Muscle of leg (tissue), 11 donors: ENCODE data around the gene IL13. TPM values are rescaled to one million over a fixed set of nuclear protein-coding genes. Genes with fewer than 3 reads are reported as not detected.

Experiments used
- DNase-seq: peaks from one replicate; pipeline ENCODE4 v3.0.0; 2013
- H3K27ac ChIP-seq: one replicate; pipeline ENCODE4 v1.5.1; 2013; ENCODE audit warnings: mild to moderate bottlenecking, low read length, control low read depth
- H3K27me3 ChIP-seq: one replicate; pipeline ENCODE4 v1.6.1; 2013; ENCODE audit warnings: low read length; ENCODE audit not compliant: control insufficient read depth, insufficient read depth
- H3K36me3 ChIP-seq: one replicate; pipeline ENCODE4 v1.6.1; 2013; ENCODE audit warnings: low read length; ENCODE audit not compliant: control insufficient read depth, insufficient read depth
- H3K4me1 ChIP-seq: one replicate; pipeline ENCODE4 v1.6.1; 2013; ENCODE audit warnings: low read length; ENCODE audit not compliant: control insufficient read depth, insufficient read depth
- H3K4me3 ChIP-seq: one replicate; pipeline ENCODE4 v1.5.1; 2013; ENCODE audit warnings: low read length, control low read depth
- H3K9me3 ChIP-seq: replicated peaks from 2 replicates; pipeline ENCODE4 v1.6.1; 2013; ENCODE audit warnings: low read depth, low read length; ENCODE audit not compliant: control insufficient read depth
- WGBS: methylation state at CpG from one replicate; pipeline ENCODE4 v1.1.5; 2013; ENCODE audit warnings: missing lambda C conversion rate; ENCODE audit not compliant: insufficient coverage; 5-methylcytosine and 5-hydroxymethylcytosine counted together
- polyA plus RNA-seq, 8 donors: library from polyadenylated mRNA; unstranded; fragments of 120-200 nt; gene quantifications; one replicate each; pipeline versions ENCODE4 v1.2.1 to v1.2.3, GENCODE V29; 2013; ENCODE audit warnings: inconsistent platforms in 1 of 8, low replicate concordance in 1 of 8; ENCODE audit not compliant: insufficient read length in 8 of 8, insufficient read depth in 1 of 8
- total RNA-seq: library from RNA; stranded (reverse); fragments of 120-200 nt; gene quantifications from one replicate; pipeline ENCODE4 v1.2.4, GENCODE V29; 2013

The IL13 gene
- total and polyA plus RNA-seq, 9 donors = 0.17 TPM; not detected in 8

- H3K27ac ChIP-seq = no peak overlapping the region
- 100% methylated on average over 3 of the region's 4 CpGs for WGBS
- no peaks in the 10 kb centered on the region for H3K9me3 ChIP-seq
- H3K4me1 ChIP-seq = no peaks in the 10 kb centered on the region
- H3K27me3 ChIP-seq = no peaks in the 10 kb centered on the region
- peaks cover 37% of the 10 kb centered on the region for H3K36me3 ChIP-seq
- DNase-seq = no peak
- H3K4me3 ChIP-seq = no peak overlapping the region
Measured at GRCh38 chr5:132637241-132637640, 20.7 kb upstream of the IL13 start.

- DNase-seq = no peak
- WGBS = no CpG with 5 or more reads among the region's 2 CpGs
Measured at GRCh38 chr5:132639706-132640130, 18.3 kb upstream of the IL13 start.

GRCh38 chr5:132640613-132641012 is 17.4 kb upstream of the IL13 start:
- Histone ChIP-seq H3K4me1 (no peaks in the 10 kb centered on the region), H3K36me3 (peaks cover 46% of the 10 kb centered on the region), H3K4me3 (no peak overlapping the region), H3K27ac (no peak overlapping the region), H3K27me3 (no peaks in the 10 kb centered on the region), H3K9me3 (no peaks in the 10 kb centered on the region)
- WGBS = 82% methylated on average over 2 of the region's 4 CpGs
- DNase-seq = no peak

More at GRCh38 chr5:132639706-132640130, 18.3 kb upstream of the IL13 start:
- Histone ChIP-seq H3K36me3 (peaks cover 46% of the 10 kb centered on the region), H3K9me3 (no peaks in the 10 kb centered on the region), H3K27ac (no peak overlapping the region), H3K4me3 (no peak overlapping the region), H3K4me1 (no peaks in the 10 kb centered on the region), H3K27me3 (no peaks in the 10 kb centered on the region)

- Histone ChIP-seq H3K4me1 (no peaks in the 10 kb centered on the region), H3K36me3 (peaks cover 46% of the 10 kb centered on the region), H3K9me3 (no peaks in the 10 kb centered on the region), H3K27ac (no peak overlapping the region), H3K27me3 (no peaks in the 10 kb centered on the region), H3K4me3 (no peak overlapping the region)
- no peak for DNase-seq
- WGBS = no CpG with 5 or more reads among the region's 3 CpGs
Measured at GRCh38 chr5:132641241-132641723, 16.7 kb upstream of the IL13 start.

DNA sequence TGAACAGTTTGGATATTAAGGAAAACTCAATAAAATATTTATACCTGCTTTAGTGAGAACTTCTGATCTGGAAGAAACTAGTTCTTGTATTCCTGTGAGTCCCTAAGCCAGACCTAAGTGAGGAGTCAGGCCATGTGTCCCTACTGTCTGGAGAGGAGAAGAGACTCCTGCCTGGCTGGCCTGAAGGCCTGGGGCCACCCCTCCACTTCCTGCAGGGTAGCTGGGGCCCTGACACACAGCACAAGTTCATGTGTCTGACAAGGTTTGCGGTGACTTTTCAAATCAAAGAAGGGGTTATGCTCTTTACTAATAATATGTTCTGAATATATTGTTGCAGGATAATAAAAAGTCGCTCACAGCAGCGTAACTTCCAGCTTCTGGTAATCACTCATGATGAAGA is 16.1 kb upstream of the IL13 start:
- H3K4me1 ChIP-seq = no peaks in the 10 kb centered on the region
- no peak overlapping the region for H3K27ac ChIP-seq
- no peaks in the 10 kb centered on the region for H3K9me3 ChIP-seq
- H3K36me3 ChIP-seq = peaks cover 46% of the 10 kb centered on the region
- H3K27me3 ChIP-seq = no peaks in the 10 kb centered on the region
- 92% methylated on average over 2 of the region's 3 CpGs for WGBS
- no peak overlapping the region for H3K4me3 ChIP-seq
- DNase-seq = no peak

DNA sequence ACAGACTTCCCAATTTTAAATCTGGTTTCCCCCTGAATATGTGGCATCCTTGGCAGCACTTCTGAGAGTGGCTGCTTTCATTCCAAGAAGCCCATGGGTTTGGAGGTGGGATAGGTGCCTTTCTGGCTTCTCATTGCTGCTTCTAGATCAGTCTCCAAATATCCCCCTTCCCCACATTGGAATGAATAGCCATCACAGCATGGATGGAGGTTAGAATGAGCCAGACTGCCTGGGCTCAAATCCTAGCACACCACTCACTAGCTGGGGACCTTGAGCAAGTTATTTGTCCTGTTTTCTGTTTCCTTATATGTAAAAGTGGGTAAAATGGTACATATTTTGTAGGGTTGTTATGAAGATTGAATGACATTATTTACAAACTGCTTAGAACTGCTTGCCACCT is 13.8 kb upstream of the IL13 start:
- H3K27me3 ChIP-seq = no peaks in the 10 kb centered on the region
- no peaks in the 10 kb centered on the region for H3K4me1 ChIP-seq
- H3K27ac ChIP-seq = no peak overlapping the region
- peaks cover 34% of the 10 kb centered on the region for H3K36me3 ChIP-seq
- H3K9me3 ChIP-seq = peaks cover 13% of the 10 kb centered on the region
- DNase-seq = no peak
- no peak overlapping the region for H3K4me3 ChIP-seq

GRCh38 chr5:132646583-132647266 is 11.2 kb upstream of the IL13 start:
- Histone ChIP-seq H3K9me3 (peaks cover 13% of the 10 kb centered on the region), H3K4me1 (no peaks in the 10 kb centered on the region), H3K4me3 (no peak overlapping the region), H3K27me3 (no peaks in the 10 kb centered on the region), H3K36me3 (peaks cover 13% of the 10 kb centered on the region), H3K27ac (no peak overlapping the region)
- 100% methylated on average over 2 of the region's 11 CpGs for WGBS
- no peak for DNase-seq

GRCh38 chr5:132647473-132647872 is 10.5 kb upstream of the IL13 start:
- Histone ChIP-seq H3K27me3 (no peaks in the 10 kb centered on the region), H3K4me1 (no peaks in the 10 kb centered on the region), H3K9me3 (peaks cover 13% of the 10 kb centered on the region), H3K27ac (no peak overlapping the region), H3K4me3 (no peak overlapping the region), H3K36me3 (peaks cover 7% of the 10 kb centered on the region)
- no peak for DNase-seq
- WGBS = 86% methylated on average over 2 of the region's 2 CpGs

DNA sequence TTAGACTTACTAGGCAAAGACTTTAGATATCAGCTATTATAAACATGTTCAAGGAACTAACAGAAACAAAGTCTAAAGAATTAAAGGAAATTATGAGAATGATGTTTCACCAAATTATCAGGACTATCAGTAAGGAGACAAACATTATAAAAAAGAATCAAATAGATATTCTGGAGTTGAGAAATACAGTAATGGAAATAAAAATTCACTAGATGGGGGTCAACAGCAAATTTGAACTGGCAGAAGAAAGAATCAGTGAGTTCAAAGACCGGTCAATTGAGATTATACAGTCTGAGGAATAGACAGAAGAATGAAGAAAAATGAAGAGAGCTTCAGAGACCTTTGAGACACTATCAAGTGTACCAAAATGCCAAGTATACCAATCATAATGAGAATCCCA is 9.6 kb upstream of the IL13 start:
- H3K27me3 ChIP-seq = no peaks in the 10 kb centered on the region
- WGBS = no CpG with 5 or more reads among the region's 1 CpG
- H3K4me1 ChIP-seq = no peaks in the 10 kb centered on the region
- H3K9me3 ChIP-seq = peaks cover 13% of the 10 kb centered on the region
- DNase-seq = no peak
- H3K27ac ChIP-seq = no peak overlapping the region
- H3K4me3 ChIP-seq = no peak overlapping the region
- peaks cover under 1% of the 10 kb centered on the region for H3K36me3 ChIP-seq

DNA sequence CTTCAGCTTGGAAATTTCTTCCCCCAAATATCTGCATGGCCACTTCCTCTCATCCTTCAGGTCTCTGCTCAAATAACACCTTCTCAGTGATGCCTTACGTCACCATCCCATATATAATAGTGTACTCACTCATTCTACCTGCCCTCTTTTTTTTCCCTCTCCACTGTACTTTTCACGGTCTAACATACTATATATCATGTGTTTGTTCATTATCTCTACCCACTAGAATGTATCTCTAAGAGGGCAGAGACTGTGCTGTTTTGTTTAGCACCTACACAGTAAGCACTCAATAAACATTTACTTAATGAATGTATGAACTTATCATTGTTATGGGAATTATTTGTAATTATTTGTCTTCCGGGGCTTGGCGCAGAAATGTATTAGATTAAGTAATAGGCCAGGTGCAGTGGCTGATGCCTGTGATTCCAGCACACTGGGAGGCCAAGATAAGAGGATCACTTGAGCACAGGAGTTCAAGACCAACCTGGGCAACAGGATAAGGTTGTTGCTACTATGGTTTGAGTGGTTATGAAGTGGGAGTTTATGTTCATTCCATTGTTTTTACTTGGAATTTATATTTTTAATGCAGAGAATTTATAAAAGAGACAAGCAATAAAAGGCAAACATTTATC is 6.0 kb upstream of the IL13 start:
- H3K4me3 ChIP-seq = no peak overlapping the region
- peaks cover 10% of the 10 kb centered on the region for H3K4me1 ChIP-seq
- peaks cover 13% of the 10 kb centered on the region for H3K9me3 ChIP-seq
- WGBS = 94% methylated on average over 2 of the region's 4 CpGs
- H3K27me3 ChIP-seq = peaks cover 27% of the 10 kb centered on the region
- no peak overlapping the region for H3K27ac ChIP-seq
- no peak for DNase-seq
- H3K36me3 ChIP-seq = no peaks in the 10 kb centered on the region
